ENCODE data around the gene CRYZL1.

Gene CRYZL1

DNA sequence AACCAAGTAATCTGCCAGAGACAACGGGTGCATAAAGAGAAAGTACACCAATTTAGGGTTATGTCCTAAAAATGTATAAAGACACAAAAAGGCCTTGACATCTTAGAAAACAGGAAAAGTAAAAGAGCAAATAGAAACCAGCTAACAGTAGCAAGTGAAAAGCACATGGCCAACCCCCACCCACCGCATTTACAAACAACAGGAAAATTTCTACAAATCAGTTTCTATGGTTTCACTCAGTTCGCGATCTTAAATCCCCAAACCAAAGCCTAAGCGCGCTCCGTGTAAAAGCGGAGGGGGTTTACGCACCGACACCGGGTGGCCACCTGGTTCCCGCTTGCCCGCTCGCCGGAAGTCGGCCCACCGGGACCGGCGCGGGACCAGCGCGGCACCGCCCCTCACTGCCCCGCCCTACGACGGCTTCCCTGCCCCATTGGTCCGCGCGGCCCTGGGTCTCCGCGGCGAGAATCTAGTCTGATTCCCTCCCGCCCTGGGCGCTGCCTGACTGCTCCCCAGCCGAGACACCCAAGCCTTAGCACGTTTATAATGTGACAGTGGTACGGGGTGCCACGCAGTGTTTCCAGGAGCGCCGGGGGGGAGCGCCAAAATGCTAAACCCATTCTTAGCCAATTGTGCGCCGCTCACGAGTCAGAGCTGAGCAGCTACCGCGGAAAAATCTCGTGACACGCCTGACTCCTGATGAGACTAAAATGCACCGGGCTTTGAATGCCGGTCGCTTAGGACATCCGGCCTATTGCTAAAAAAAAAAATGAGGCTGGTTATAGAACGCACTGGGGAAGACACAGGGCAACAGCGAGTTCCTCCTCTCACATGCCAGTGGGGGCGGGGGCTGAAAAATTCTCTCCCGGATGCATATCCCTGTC lies 99.5 kb downstream of the CRYZL1 start, which contains the start of gene GART:
TSS of gene GART (minus strand) at position 362 of the 884 bp plus-strand sequence. CDS start 2,802 bp downstream, outside the sequence.
- peak; percentile 92 for DNase-seq (ENCODE audit: low read depth, low spot score)

GRCh38 chr21:33541105-33541711 lies 100.3 kb downstream of the CRYZL1 start:
- peak; percentile 63 for DNase-seq (ENCODE audit: low read depth, low spot score)

- DNase-seq (ENCODE audit: low read depth, low spot score) = no peak
These were observed 100.8 kb downstream of the CRYZL1 start for GRCh38 chr21:33540711-33541104.

GRCh38 chr21:33539616-33540015 lies 101.9 kb downstream of the CRYZL1 start:
- no peak for DNase-seq (ENCODE audit: low read depth, low spot score)
